GM21737 (cell line): ENCODE data around the gene NEK8.

Source experiments
- ATAC-seq: cut with Tn5 transposase; IDR thresholded peaks from one replicate; pipeline ENCODE4 v1.9.1; 2021; ENCODE audit warnings: mild to moderate bottlenecking, moderate library complexity; ENCODE audit not compliant: unreplicated experiment

NEK8 gene

DNA sequence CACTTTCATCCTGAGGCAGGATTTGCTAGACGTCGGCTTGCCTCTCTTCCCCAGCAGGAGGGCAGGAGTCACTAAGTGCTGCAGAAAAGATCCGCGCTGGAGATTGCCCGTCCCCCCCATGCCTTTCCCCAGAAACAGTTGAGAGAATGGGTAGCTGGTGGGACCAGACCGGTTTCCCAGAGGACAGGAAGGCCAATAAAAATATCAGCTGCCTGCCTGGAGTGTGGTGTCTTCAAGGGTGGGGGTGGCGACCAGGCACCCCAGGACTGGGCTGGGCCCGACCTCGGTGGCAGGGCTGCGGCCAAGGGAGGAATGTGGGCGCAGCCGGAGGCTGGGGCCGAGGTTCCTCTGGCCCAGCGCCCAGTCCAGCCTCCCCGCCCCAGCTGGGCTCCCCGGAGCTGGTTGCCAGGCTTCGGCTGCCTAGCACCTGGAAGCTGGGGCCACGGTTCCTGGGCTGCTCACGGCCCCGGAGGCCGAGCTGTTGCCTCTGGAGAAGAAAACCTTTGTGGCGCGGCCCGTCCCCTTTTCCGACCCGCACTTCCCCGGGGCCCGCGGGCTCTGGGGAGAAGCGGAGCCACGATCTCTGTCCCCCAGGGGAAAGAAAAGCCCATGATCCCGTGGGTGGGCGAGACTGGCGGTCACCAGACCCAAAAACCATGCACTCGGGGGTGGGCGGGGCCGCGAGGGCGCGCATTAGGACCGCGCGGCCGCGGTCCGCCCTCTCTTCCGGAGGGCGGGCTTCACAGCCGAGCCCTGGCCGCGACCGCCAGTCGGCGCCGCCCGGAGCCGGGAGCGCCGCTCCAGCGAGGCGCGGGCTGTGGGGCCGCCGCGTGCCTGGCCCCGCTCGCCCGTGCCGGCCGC, 14.9 kb downstream of the NEK8 start, which contains the start of gene TRAF4:
TRAF4 (plus strand) TSS at position 769 of the 861 bp plus-strand sequence. CDS start 102 bp downstream, outside the sequence.
- peak; percentile 52 for ATAC-seq

DNA sequence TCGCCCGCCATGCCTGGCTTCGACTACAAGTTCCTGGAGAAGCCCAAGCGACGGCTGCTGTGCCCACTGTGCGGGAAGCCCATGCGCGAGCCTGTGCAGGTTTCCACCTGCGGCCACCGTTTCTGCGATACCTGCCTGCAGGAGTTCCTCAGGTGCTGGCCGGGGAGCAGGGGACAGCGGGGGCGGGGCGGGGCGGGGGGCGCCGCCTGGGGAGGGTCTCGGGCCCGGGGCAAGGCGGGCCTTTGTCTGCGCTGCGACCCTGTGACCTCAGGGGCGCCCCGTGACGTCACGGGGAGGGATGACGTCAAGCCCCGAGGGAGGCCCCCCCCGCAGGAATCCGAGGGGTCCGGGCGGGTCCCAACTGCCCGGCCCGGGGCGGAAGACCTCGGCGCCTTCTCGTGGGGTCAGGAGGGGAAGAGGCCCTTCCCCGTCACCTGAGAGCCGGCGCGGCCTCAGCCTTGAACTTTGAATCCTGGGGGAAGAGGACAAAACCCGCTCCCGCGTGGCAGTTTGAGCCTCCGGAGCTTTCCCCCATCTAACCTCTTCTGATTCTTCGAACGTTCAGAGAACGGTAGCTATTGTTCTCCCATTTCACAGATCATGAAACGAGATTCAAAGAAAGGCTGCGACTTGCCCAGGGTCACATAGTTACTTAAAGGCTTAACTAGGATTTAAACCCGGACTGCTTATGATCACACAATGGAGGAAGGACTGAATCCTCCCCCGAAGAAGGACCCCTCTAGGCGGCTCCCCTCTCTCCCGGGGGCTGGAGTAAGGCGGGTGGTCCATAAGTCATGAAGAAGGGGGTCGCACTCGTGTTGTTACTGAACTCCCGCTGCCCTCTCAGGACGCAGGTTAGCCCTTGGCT, 15.8 kb downstream of the NEK8 start:
- peak; percentile 23 for ATAC-seq

DNA sequence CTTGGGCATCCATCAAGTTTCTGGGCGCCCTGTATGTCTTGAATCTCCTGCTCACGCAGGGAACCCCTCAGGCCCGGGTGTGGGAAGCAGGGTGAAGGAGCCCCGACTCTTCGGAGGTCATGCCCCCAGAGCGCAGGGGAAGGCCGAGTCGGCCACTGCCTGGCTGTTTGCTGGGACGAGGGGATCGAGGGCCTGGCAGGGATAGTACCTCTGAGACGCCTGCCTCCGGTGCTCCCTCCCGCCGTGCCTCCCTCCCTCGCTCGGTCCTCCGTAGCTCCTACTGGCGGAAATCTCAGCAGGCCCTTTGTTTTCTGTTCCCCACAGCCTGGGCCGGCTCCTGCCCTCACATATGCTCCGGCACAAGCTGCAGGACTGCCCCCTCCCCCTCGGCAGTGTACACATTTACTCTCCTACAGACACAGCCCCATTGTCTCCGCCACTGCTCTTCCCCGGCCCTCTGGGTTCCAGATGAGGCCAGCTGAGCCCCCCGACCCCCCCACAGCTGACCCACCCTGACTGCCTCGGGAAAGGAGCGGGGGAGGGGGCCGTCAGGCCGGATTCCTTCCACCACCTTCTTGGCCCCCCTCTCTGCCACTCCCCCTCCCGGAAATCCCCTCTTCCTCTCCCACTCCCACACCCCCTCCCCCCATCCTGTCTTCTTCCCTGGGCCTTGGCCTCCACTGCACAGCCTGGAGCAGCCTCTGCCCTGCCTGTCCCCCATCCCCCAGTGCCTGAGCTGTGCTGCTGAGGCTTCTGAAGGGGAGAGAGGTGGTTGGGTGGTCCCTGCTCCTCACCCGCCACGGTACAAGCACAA, 16.6 kb downstream of the NEK8 start:
- no peak for ATAC-seq

DNA sequence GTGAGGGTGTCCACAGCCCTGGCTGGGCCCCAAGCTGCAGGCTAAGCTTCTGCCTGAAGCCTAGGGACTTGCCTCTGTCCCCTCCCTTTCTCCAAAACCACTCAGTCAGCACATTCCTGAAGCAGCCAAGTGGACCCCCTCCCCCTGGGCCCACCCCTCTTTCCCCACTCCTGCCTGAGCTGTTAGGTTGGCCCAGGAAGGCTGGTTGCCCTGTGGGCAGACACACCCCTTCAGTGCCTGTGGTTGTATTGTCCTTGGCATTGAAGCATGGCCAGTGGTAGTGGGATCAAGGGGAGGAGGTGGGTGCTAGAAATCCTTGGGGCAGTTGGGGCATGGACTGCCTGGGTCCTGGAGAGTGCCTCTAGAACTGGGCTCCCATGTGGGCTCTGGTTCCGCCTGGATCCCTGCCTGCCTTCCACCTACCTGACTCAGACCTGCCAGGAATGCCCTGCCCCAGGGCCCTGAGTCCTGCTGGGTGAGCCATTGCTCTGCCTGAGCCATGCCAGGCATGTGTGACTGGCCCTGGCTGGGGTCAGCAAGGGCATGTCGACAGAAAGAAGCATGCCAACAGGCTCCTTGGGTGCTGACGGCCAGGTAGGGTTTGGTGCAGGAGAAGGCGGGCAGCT, 17.3 kb downstream of the NEK8 start:
- ATAC-seq: no peak

DNA sequence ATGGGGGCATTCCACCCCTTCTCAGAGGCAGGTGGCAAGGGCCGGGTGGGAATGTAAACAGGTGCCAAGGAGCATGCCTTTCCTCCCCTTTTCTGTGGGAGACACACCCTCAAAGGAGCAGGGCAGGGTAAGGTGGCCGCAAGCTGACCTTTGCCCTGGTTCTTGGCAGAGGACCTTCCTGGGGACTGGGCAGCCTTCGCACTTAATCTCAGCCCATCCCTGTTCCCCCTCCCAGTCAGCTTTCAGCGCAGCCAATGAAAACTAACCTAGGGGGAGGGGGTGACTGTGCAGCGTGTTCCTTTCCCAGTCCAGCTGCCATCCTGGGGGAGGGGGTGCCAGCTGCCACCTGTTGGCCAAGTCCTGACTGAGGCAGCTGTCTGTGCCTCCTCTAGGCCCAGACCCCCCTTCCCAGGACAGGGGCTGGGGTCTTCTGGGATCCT, 18.0 kb downstream of the NEK8 start:
- ATAC-seq: no peak

DNA sequence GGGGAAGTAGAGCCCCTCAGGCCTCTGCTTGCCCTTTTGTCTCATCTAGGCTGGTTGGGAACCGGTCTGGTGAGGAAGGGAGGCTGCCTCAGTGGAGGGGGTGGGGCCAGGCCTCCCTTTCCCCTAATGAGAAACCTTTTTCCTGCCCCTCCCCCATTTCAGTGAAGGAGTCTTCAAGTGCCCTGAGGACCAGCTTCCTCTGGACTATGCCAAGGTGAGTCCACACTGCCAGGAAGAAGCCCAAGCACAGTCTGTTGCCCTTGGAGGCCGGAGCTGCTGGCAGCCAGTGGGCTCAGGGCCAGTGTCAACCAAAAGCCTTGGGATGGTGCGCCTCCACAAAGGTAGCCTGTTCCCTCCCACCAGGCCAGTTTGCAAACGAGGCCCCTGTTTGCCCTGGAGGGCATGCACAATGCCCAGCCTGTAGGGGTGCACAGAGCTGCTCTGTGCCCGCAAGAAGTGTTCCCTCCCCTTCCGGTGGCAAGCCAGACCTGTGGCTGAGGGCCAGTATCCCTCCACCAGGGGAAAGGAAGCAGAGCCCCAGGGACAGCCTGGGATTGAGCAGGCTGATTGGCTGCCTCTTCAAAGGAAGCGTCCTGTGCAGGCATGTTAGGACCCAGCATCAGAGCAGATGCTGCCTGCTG, 18.6 kb downstream of the NEK8 start:
- ATAC-seq: no peak

DNA sequence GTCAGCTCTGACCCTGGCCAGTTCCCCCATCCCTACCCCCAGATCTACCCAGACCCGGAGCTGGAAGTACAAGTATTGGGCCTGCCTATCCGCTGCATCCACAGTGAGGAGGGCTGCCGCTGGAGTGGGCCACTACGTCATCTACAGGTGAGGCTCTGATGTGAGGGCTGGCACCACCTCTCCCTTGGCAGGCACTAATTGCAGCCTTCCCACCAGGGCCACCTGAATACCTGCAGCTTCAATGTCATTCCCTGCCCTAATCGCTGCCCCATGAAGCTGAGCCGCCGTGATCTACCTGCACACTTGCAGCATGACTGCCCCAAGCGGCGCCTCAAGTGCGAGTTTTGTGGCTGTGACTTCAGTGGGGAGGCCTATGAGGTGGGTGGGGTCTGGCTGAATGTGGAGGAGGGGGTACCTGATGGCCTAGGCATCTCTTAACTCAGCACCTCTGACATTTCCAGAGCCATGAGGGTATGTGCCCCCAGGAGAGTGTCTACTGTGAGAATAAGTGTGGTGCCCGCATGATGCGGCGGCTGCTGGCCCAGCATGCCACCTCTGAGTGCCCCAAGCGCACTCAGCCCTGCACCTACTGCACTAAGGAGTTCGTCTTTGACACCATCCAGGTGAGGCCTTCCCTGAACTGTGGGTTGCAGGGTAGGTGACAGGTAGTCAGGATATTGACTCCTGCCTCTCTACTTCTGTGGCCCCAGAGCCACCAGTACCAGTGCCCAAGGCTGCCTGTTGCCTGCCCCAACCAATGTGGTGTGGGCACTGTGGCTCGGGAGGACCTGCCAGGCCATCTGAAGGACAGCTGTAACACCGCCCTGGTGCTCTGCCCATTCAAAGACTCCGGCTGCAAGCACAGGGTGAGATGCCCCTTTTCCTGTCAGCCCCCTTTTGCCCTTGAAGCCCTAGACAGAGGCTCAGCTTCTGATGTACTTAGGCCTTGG, 19.5 kb downstream of the NEK8 start:
- no peak for ATAC-seq

DNA sequence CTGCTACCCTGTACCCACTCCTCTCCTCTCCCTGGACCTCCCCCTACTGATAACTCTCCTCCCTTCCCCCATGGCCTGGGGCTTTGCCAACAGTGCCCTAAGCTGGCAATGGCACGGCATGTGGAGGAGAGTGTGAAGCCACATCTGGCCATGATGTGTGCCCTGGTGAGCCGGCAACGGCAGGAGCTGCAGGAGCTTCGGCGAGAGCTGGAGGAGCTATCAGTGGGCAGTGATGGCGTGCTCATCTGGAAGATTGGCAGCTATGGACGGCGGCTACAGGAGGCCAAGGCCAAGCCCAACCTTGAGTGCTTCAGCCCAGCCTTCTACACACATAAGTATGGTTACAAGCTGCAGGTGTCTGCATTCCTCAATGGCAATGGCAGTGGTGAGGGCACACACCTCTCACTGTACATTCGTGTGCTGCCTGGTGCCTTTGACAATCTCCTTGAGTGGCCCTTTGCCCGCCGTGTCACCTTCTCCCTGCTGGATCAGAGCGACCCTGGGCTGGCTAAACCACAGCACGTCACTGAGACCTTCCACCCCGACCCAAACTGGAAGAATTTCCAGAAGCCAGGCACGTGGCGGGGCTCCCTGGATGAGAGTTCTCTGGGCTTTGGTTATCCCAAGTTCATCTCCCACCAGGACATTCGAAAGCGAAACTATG, 20.4 kb downstream of the NEK8 start:
- ATAC-seq: no peak

DNA sequence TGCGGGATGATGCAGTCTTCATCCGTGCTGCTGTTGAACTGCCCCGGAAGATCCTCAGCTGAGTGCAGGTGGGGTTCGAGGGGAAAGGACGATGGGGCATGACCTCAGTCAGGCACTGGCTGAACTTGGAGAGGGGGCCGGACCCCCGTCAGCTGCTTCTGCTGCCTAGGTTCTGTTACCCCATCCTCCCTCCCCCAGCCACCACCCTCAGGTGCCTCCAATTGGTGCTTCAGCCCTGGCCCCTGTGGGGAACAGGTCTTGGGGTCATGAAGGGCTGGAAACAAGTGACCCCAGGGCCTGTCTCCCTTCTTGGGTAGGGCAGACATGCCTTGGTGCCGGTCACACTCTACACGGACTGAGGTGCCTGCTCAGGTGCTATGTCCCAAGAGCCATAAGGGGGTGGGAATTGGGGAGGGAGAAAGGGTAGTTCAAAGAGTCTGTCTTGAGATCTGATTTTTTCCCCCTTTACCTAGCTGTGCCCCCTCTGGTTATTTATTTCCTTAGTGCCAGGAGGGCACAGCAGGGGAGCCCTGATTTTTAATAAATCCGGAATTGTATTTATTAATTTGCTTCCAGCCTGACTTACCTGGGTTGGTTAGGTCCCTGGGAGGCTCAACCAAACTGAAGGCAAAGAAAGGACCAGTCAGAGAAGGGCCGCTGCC, 21.1 kb downstream of the NEK8 start:
- no peak for ATAC-seq

DNA sequence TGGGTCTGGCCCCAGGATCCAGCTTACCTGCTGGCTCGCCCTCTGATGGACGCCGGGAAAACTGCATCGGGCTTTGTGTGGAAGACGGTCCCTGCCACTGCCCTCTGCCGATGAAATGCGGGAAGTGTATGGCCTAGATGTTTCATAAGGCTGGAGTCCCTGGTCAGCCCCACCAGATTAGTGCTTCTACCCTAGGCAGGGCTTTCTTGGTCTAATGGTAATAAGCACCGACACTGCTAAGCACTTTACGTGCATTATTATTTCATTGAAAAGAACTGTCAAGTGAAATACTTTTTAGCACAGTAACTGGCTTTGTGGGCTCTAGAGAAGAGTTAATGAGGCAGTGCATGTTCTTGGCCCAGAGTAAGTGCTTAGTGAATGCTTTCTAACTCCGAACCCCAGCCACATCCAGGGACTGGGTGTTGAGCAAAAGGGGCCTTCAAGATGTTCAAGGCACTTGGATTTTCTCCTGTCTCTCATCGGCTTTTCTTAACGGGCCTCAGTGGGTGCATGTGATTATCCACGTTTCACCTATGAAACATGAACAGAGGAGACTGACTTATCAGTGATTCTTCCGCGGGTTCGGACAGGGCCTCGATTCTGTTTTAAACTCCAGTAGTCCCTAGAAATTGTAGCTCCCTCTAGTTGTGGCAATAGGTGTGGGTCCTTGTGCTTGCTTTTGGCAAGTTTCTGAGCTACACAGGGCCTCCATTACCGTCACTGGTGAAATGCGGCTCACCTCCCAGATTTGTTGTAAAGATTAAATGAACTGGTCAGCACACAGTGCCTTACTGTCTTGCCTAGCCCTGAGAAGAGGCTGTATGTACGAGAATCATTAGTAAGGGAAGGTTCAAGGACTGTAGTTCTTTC, 21.8 kb downstream of the NEK8 start:
- peak; percentile 55 for ATAC-seq

DNA sequence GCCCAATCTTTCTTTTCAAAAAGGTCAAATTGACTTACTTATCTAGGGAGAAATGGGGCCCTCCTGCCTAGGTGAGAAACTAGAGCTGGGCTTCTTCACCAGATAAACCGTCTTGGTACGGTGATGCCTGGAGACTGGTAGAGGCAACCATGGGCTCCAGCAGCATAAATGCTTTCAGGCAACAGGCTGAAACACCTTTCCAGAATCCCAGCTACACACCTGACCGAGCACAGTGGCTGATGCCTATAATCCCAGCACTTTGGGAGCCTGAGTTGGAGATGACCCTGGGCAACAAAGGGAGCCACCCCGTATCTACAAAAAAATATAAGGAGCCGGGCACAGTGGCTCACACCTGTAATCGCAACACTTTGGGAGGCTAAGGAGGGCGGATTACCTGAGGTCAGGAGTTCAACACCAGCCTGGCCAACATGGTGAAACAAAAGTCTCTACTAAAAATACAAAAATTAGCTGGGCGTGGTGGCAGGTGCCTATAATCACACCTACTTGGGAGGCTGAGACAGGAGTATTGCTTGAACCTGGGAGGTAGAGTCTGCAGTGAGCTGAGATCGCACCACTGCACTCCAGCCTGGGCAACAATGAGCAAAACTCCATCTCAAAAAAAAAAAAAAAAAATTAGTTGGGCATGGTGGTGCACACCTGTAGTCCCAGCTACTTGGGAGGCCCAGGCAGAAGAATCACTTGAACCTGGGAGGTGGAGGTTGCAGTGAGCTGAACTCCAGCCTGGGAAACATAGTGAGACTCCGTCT, 23.2 kb downstream of the NEK8 start:
- ATAC-seq: no peak

DNA sequence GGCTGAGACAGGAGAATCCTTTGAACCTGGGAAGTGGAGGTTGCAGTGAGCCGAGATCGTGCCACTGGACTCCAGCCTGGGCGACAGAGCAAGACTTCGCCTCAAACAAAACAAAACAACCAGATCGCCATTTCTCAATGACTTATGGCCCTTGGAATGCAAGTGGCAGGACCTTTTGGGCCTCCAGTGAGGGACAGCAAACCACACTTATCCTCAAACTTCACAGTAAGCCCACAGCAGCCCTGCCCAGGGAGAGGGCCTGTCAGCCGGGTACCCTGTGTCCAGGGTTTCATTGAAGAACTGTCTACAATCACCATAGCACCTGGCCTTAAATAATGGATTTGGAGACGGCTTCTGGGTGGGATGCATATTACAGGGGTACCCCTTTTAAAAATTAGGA, 26.9 kb downstream of the NEK8 start:
- no peak for ATAC-seq

DNA sequence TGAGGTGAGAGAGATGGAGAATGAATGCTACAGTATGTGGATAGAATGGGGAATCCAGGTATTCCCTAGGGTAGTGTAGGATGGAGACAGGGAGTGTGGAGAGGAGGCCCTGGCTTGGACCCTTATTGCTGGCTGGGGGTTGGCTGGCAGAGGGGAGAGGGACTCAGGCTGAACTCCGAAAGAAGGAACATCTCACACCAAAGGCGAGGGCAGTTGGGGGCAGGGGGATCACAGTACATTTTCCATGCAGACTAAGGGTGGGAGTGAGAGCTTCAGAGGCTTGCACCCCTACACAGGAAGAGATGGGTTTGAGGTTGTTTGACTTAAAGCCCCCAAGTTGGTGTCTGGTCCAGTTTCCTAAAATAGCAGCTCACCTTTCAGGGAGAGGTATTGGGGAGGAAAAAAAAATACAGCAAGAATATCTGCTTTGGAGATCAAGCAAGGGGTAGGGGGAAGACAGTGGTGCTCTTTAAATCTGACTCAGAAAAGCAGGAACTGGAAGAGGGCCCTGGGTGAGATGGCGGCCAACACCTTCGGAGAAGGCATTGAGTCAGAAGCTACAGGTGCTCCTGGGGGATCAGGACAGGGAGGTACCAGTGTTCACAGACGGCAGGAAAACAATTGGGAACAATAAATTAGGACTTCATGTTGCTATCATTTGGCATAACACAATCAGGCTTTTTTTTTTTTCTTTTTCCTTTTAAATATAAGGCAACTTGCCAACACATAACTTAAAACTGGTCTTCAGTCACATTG, 27.6 kb downstream of the NEK8 start:
- no peak for ATAC-seq

DNA sequence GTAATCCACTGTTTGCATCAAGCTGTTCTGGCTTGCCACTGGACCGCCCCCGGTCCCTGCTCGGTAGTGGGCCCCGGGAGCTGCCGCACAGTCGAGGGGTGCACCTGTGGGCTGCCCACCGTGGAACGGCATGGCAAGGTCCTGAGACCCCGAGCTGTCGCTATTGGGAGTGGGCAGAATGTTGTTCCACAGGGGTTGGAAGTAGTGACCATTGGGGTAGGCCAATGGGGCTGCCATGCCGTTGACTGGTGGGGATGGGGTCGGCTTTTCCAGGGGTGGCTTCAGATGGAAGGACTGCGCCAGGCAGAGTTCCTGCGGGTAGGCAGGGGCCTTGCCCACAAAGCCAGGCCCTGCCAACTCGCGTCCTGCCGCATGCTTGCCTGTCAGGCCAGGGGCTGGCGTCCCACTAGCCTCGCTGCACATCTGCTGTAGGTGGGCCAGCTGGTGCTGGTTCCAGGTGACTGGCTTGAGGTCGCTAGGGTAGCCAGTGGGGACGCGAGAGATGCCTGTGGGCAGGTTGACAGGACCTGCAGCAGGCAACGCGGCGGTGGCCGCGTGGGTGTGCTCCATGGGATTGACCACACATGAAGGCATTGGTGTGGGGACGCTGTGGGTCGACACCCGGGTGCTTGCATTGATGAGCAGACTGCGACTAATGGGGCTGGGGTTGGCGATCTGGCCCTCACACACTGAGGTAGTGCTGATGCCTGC, 30.0 kb downstream of the NEK8 start:
- no peak for ATAC-seq
